Upper lobe of left lung (tissue), 6 donors: Measurements from ENCODE around the gene MYO1H. TPM values are rescaled to one million over a fixed set of nuclear protein-coding genes. Genes with fewer than 3 reads are reported as not detected.

Experiments used
- ATAC-seq, 2 donors: fragments of 200-7000 bp; cut with Tn5 transposase; one replicate each; pipeline ENCODE4 v1.9.1; 2022; ENCODE audit warnings: mild to moderate bottlenecking in 2 of 2, moderate library complexity in 2 of 2; ENCODE audit not compliant: low FRiP score in 2 of 2
- DNase-seq, 2 donors: peaks; one replicate each; pipeline ENCODE4 v3.0.0-alpha.2; 2019 to 2020
- H3K27ac ChIP-seq, 4 donors: fragments of 200-600 bp; sonication (generic); one replicate each; pipeline ENCODE4 v1.5.1; 2016 to 2019
- H3K27me3 ChIP-seq, 4 donors: fragments of 200-600 bp; sonication (generic); one replicate each; pipeline ENCODE4 v1.5.1; 2017 to 2019
- H3K36me3 ChIP-seq, 4 donors: fragments of 200-600 bp; sonication (generic); one replicate each; pipeline ENCODE4 v1.5.1; 2016 to 2019
- H3K4me1 ChIP-seq, 4 donors: fragments of 200-600 bp; sonication (generic); one replicate each; pipeline ENCODE4 v1.5.1; 2018 to 2019
- H3K4me3 ChIP-seq, 4 donors: fragments of 200-600 bp; sonication (generic); one replicate each; pipeline ENCODE4 v1.5.1; 2017 to 2019; ENCODE audit warnings: mild to moderate bottlenecking in 2 of 4, moderate library complexity in 1 of 4
- H3K9me3 ChIP-seq, 4 donors: fragments of 200-600 bp; sonication (generic); one replicate each; pipeline ENCODE4 v1.5.1; 2018 to 2019
- CTCF ChIP-seq, 6 experiments: fragments of 450-650 bp in 4 of 6; fragments of 200-600 bp in 2 of 6; sonication (generic) in 2 of 6; IDR thresholded peaks; one replicate each; pipeline ENCODE4 v1.5.1; 2016 to 2019; ENCODE audit warnings: antibody characterized with exemption in 6 of 6
- EP300 ChIP-seq, 4 donors: sonication (generic); formaldehyde crosslinking; IDR thresholded peaks; one replicate each; pipeline ENCODE4 v1.5.1; 2017; ENCODE audit warnings: antibody characterized with exemption in 4 of 4, control low read depth in 2 of 4
- POLR2A ChIP-seq, 4 donors: fragments of 450-650 bp; IDR thresholded peaks; one replicate each; pipeline ENCODE4 v1.5.1; 2016 to 2017; ENCODE audit warnings: antibody characterized with exemption in 4 of 4, mild to moderate bottlenecking in 2 of 4
- POLR2AphosphoS5 ChIP-seq, 2 donors: sonication (generic); formaldehyde crosslinking; IDR thresholded peaks; one replicate each; pipeline ENCODE4 v1.5.1; 2017; ENCODE audit warnings: antibody characterized with exemption in 2 of 2
- WGBS, 2 donors: methylation state at CpG; one replicate each; pipeline ENCODE4 v1.1.5; 2017 to 2018; 5-methylcytosine and 5-hydroxymethylcytosine counted together
- total RNA-seq, 6 donors: library from RNA; depleted of rRNA in 4 of 6; stranded (reverse); fragments of >200 nt in 4 of 6; gene quantifications; one replicate each; pipeline versions ENCODE4 v1.1.0 to v1.2.1, GENCODE V29; 2016 to 2021
- donor health status: DM: no; HTN: no; CAD: no; lungs with moderate emphysema.
- donor health status: DM: no; HTN: yes; CAD: no; lungs with severe emphysema.

Gene MYO1H
- total RNA-seq, 6 donors from 2014 or later: 0.17 to 0.51 (median 0.46) TPM; not detected in 3

- 91 to 94% methylated on average over 2 of the region's 2 CpGs for WGBS, 2 donors
- DNase-seq (no peak), ATAC-seq (no peak)
- Histone ChIP-seq H3K27me3 (no peaks in the 10 kb centered on the region), H3K4me3 (no peak overlapping the region), H3K27ac (no peak overlapping the region), H3K36me3 (no peaks in the 10 kb centered on the region), H3K4me1 (peaks cover 0 to 11% (median 6%) of the 10 kb centered on the region in 4 donors), H3K9me3 (no peaks in the 10 kb centered on the region)
- TF ChIP-seq EP300 (IDR thresholded peaks at IDR 0.05): no peak
- no peak for TF ChIP-seq POLR2A (IDR thresholded peaks at IDR 0.05)
Measured at GRCh38 chr12:109383240-109383639, 35.5 kb downstream of the MYO1H start.

- DNase-seq: no peak
- 26 to 27% methylated on average over 8 of the region's 8 CpGs for WGBS, 2 donors
- H3K9me3 ChIP-seq: no peaks in the 10 kb centered on the region
- peak; percentile 83 to 91 for ATAC-seq
- H3K36me3 ChIP-seq: no peaks in the 10 kb centered on the region
- peaks cover 0 to 11% (median 6%) of the 10 kb centered on the region in 4 donors for H3K4me1 ChIP-seq
- no peak for TF ChIP-seq POLR2A (IDR thresholded peaks at IDR 0.05)
- peak in 3 of 6 experiments; percentile 16 to 43 (median 41) for TF ChIP-seq CTCF (IDR thresholded peaks at IDR 0.05)
- TF ChIP-seq EP300 (IDR thresholded peaks at IDR 0.05): no peak
- no peak for TF ChIP-seq POLR2AphosphoS5 (IDR thresholded peaks at IDR 0.05)
- H3K4me3 ChIP-seq: no peak overlapping the region
- H3K27me3 ChIP-seq: no peaks in the 10 kb centered on the region
- H3K27ac ChIP-seq: no peak overlapping the region
Measured at GRCh38 chr12:109385339-109386058, 37.8 kb downstream of the MYO1H start.

- Histone ChIP-seq H3K36me3 (no peaks in the 10 kb centered on the region), H3K27ac (no peak overlapping the region), H3K4me3 (no peak overlapping the region), H3K4me1 (peaks cover 0 to 11% (median 6%) of the 10 kb centered on the region in 4 donors), H3K9me3 (no peaks in the 10 kb centered on the region), H3K27me3 (no peaks in the 10 kb centered on the region)
- WGBS, 2 donors: 32 to 38% methylated on average over 5 of the region's 5 CpGs
- TF ChIP-seq EP300 (IDR thresholded peaks at IDR 0.05): no peak
- no peak for TF ChIP-seq POLR2AphosphoS5 (IDR thresholded peaks at IDR 0.05)
- TF ChIP-seq POLR2A (IDR thresholded peaks at IDR 0.05): no peak
- no peak for TF ChIP-seq CTCF (IDR thresholded peaks at IDR 0.05)
- no peak for DNase-seq
- ATAC-seq: no peak
Measured at GRCh38 chr12:109386059-109386433, 38.3 kb downstream of the MYO1H start.

GRCh38 chr12:109387425-109388166 is 39.9 kb downstream of the MYO1H start:
- no peaks in the 10 kb centered on the region for H3K36me3 ChIP-seq
- DNase-seq (no peak), ATAC-seq (peak; percentile 22 to 32)
- no peak overlapping the region for H3K27ac ChIP-seq
- no peaks in the 10 kb centered on the region for H3K9me3 ChIP-seq
- no peak for TF ChIP-seq POLR2A (IDR thresholded peaks at IDR 0.05)
- TF ChIP-seq POLR2AphosphoS5 (IDR thresholded peaks at IDR 0.05): no peak
- peak in 3 of 6 experiments; percentile 14 to 39 (median 28) for TF ChIP-seq CTCF (IDR thresholded peaks at IDR 0.05)
- H3K4me3 ChIP-seq: no peak overlapping the region
- 63 to 72% methylated on average over 8 to 9 of the region's 9 CpGs for WGBS, 2 donors
- no peaks in the 10 kb centered on the region for H3K27me3 ChIP-seq
- peaks cover 0 to 11% (median 6%) of the 10 kb centered on the region in 4 donors for H3K4me1 ChIP-seq

- H3K4me3 ChIP-seq: no peak overlapping the region
- H3K36me3 ChIP-seq: no peaks in the 10 kb centered on the region
- no peak for ATAC-seq
- H3K4me1 ChIP-seq: peaks cover 0 to 11% (median 6%) of the 10 kb centered on the region in 4 donors
- 88 to 89% methylated on average over 3 of the region's 3 CpGs for WGBS, 2 donors
- H3K9me3 ChIP-seq: no peaks in the 10 kb centered on the region
- no peak for DNase-seq
- H3K27me3 ChIP-seq: no peaks in the 10 kb centered on the region
- H3K27ac ChIP-seq: no peak overlapping the region
- TF ChIP-seq EP300 (IDR thresholded peaks at IDR 0.05): no peak
- TF ChIP-seq POLR2AphosphoS5 (IDR thresholded peaks at IDR 0.05): no peak
- no peak for TF ChIP-seq CTCF (IDR thresholded peaks at IDR 0.05)
- TF ChIP-seq POLR2A (IDR thresholded peaks at IDR 0.05): no peak
Measured at GRCh38 chr12:109388167-109388563, 40.5 kb downstream of the MYO1H start.
